Astrocyte (in vitro differentiated cells and primary cell): Measurements from ENCODE around the gene PNMA3. TPM values are rescaled to one million over a fixed set of nuclear protein-coding genes. Genes with fewer than 3 reads are reported as not detected.
"Not testable (repeated sequence)": the region's sequence is repeated elsewhere in the genome, so short reads cannot be mapped to it uniquely, and the experiment has no call there.

Source experiments
- DNase-seq: peaks from one replicate; pipeline ENCODE4 v3.0.0-alpha.2; 2010; ENCODE audit warnings: low read depth
- FAIRE-seq: peaks from 2 replicates; lab custom pipeline; 2011; peaks lifted over from hg19 to GRCh38; lab: Jason Lieb, UNC
- H2AFZ ChIP-seq: 2 replicates; pipeline ENCODE4 v1.6.0; 2012; ENCODE audit warnings: low read depth, low read length, inconsistent platforms
- H3K27ac ChIP-seq: 2 replicates; pipeline ENCODE4 v1.5.1; 2011; ENCODE audit warnings: low read depth, low read length, inconsistent platforms
- H3K27me3 ChIP-seq: 2 replicates; pipeline ENCODE4 v1.6.0; 2011; ENCODE audit warnings: low read length, inconsistent platforms; ENCODE audit not compliant: insufficient read depth
- H3K36me3 ChIP-seq: 2 replicates; pipeline ENCODE4 v1.5.1; 2011; ENCODE audit warnings: low read length, inconsistent platforms; ENCODE audit not compliant: insufficient read depth
- H3K4me1 ChIP-seq: 2 replicates; pipeline ENCODE4 v1.5.1; 2011; ENCODE audit warnings: low read length, inconsistent platforms; ENCODE audit not compliant: insufficient read depth
- H3K4me2 ChIP-seq: 2 replicates; pipeline ENCODE4 v1.6.0; 2012; ENCODE audit warnings: low read length, inconsistent platforms
- H3K4me3 ChIP-seq: 2 replicates; pipeline ENCODE4 v1.5.1; 2011; ENCODE audit warnings: low read depth, mild to moderate bottlenecking, low read length, inconsistent platforms; ENCODE audit not compliant: insufficient read depth
- H3K79me2 ChIP-seq: 2 replicates; pipeline ENCODE4 v1.6.0; 2012; ENCODE audit warnings: mild to moderate bottlenecking, low read length, inconsistent platforms; ENCODE audit not compliant: insufficient read depth
- H3K9ac ChIP-seq: 2 replicates; pipeline ENCODE4 v1.6.0; 2012; ENCODE audit warnings: mild to moderate bottlenecking, low read length, inconsistent platforms
- H3K9me3 ChIP-seq: 2 replicates; pipeline ENCODE4 v1.5.1; 2012; ENCODE audit warnings: low read depth, mild to moderate bottlenecking, low read length, inconsistent platforms; ENCODE audit not compliant: insufficient read depth
- H4K20me1 ChIP-seq: 2 replicates; pipeline ENCODE4 v1.6.0; 2012; ENCODE audit warnings: low read length, inconsistent platforms; ENCODE audit not compliant: insufficient read depth
- H3K27ac Mint-ChIP-seq: one replicate; pipeline ENCODE4 v1.8.0; 2021; ENCODE audit warnings: mild to moderate bottlenecking, mixed read lengths; ENCODE audit not compliant: unreplicated experiment
- H3K27me3 Mint-ChIP-seq: one replicate; pipeline ENCODE4 v1.8.0; 2021; ENCODE audit warnings: low read depth, mixed read lengths; ENCODE audit not compliant: unreplicated experiment
- H3K36me3 Mint-ChIP-seq: one replicate; pipeline ENCODE4 v1.8.0; 2021; ENCODE audit warnings: low read depth, mixed read lengths; ENCODE audit not compliant: unreplicated experiment
- H3K4me1 Mint-ChIP-seq: one replicate; pipeline ENCODE4 v1.8.0; 2021; ENCODE audit warnings: low read depth, mixed read lengths; ENCODE audit not compliant: unreplicated experiment
- H3K4me3 Mint-ChIP-seq: one replicate; pipeline ENCODE4 v1.8.0; 2021; ENCODE audit warnings: mild to moderate bottlenecking, moderate library complexity, mixed read lengths; ENCODE audit not compliant: unreplicated experiment
- H3K9me3 Mint-ChIP-seq: one replicate; pipeline ENCODE4 v1.8.0; 2021; ENCODE audit warnings: mild to moderate bottlenecking, mixed read lengths; ENCODE audit not compliant: unreplicated experiment
- CTCF ChIP-seq: IDR thresholded peaks from 2 replicates; pipeline ENCODE4 v1.5.1; 2011; ENCODE audit warnings: low read depth, mild to moderate bottlenecking, inconsistent platforms, low read length, moderate library complexity; ENCODE audit not compliant: insufficient read depth
- EZH2 ChIP-seq: IDR thresholded peaks from 2 replicates; pipeline ENCODE4 v1.6.1; 2012; ENCODE audit warnings: mild to moderate bottlenecking, low read length, inconsistent platforms; ENCODE audit not compliant: insufficient read depth
- total RNA-seq: library from RNA; stranded (reverse); gene quantifications from 2 replicates; pipeline ENCODE4 v1.2.1, GENCODE V29; 2021

PNMA3 gene
- total RNA-seq, 1 donor from 2014 or later, result 0.93 TPM

- FAIRE-seq (no peak), DNase-seq (no peak)
- no peaks in the 10 kb centered on the region for H3K27me3 Mint-ChIP-seq
- no peaks in the 10 kb centered on the region for H3K36me3 Mint-ChIP-seq
- Histone ChIP-seq H4K20me1 (no peaks in the 10 kb centered on the region), H3K79me2 (no peaks in the 10 kb centered on the region), H3K4me3 (no peak overlapping the region), H2AFZ (no peak overlapping the region), H3K9me3 (no peaks in the 10 kb centered on the region), H3K4me1 (no peaks in the 10 kb centered on the region), H3K36me3 (no peaks in the 10 kb centered on the region), H3K4me2 (no peak overlapping the region), H3K27ac (no peak overlapping the region), H3K27me3 (no peaks in the 10 kb centered on the region), H3K9ac (no peak overlapping the region)
- H3K9me3 Mint-ChIP-seq, result no peaks in the 10 kb centered on the region
- no peak overlapping the region for H3K27ac Mint-ChIP-seq
- no peak overlapping the region for H3K4me3 Mint-ChIP-seq
- H3K4me1 Mint-ChIP-seq, result no peaks in the 10 kb centered on the region
- no peak for TF ChIP-seq CTCF
These were observed 7.8 kb downstream of the PNMA3 start for GRCh38 chrX:153064061-153064460.

- no peaks in the 10 kb centered on the region for H3K36me3 Mint-ChIP-seq
- no peak for TF ChIP-seq EZH2
- TF ChIP-seq CTCF, result no peak
- H3K27me3 Mint-ChIP-seq, result no peaks in the 10 kb centered on the region
- no peak overlapping the region for H3K4me2 ChIP-seq
- no peaks in the 10 kb centered on the region for H3K79me2 ChIP-seq
- H3K4me3 Mint-ChIP-seq, result no peak overlapping the region
- H2AFZ ChIP-seq, result no peak overlapping the region
- no peak overlapping the region for H3K27ac Mint-ChIP-seq
- H3K36me3 ChIP-seq, result no peaks in the 10 kb centered on the region
- DNase-seq (no peak), FAIRE-seq (no peak)
- no peaks in the 10 kb centered on the region for H3K9me3 ChIP-seq
- H3K9me3 Mint-ChIP-seq, result no peaks in the 10 kb centered on the region
- no peak overlapping the region for H3K27ac ChIP-seq
- H3K9ac ChIP-seq, result no peak overlapping the region
- no peaks in the 10 kb centered on the region for H3K27me3 ChIP-seq
- H3K4me1 Mint-ChIP-seq, result no peaks in the 10 kb centered on the region
- H3K4me1 ChIP-seq, result no peaks in the 10 kb centered on the region
- H3K4me3 ChIP-seq, result no peak overlapping the region
- H4K20me1 ChIP-seq, result no peaks in the 10 kb centered on the region
These were observed 9.1 kb downstream of the PNMA3 start for GRCh38 chrX:153065389-153065788.

- not testable (repeated sequence) for H3K4me3 ChIP-seq, H3K27ac ChIP-seq, H3K9me3 Mint-ChIP-seq, H3K9ac ChIP-seq, FAIRE-seq, H3K27ac Mint-ChIP-seq, H3K79me2 ChIP-seq, H2AFZ ChIP-seq, H3K27me3 ChIP-seq, H3K9me3 ChIP-seq, H3K36me3 ChIP-seq, DNase-seq, H3K4me1 Mint-ChIP-seq, H3K4me2 ChIP-seq, H3K27me3 Mint-ChIP-seq, H3K4me1 ChIP-seq, H3K4me3 Mint-ChIP-seq, H4K20me1 ChIP-seq, H3K36me3 Mint-ChIP-seq
These were observed 10.1 kb downstream of the PNMA3 start for GRCh38 chrX:153066402-153066801.

GRCh38 chrX:153071909-153072583, 15.8 kb downstream of the PNMA3 start, which contains the start of gene PNMA6A:
PNMA6A (plus strand) TSS chrX:153072454; CDS start chrX:153073063, 609 bp downstream.
- not testable (repeated sequence) for H3K9me3 Mint-ChIP-seq, H3K4me3 Mint-ChIP-seq, H3K9ac ChIP-seq, H3K27me3 ChIP-seq, FAIRE-seq, H3K36me3 Mint-ChIP-seq, H3K4me1 Mint-ChIP-seq, H2AFZ ChIP-seq, H3K79me2 ChIP-seq, DNase-seq, H3K36me3 ChIP-seq, H3K4me2 ChIP-seq, H3K4me1 ChIP-seq, H3K27ac ChIP-seq, H3K9me3 ChIP-seq, H3K27ac Mint-ChIP-seq, H4K20me1 ChIP-seq, H3K27me3 Mint-ChIP-seq, H3K4me3 ChIP-seq

- not testable (repeated sequence) for H3K9me3 ChIP-seq, H3K9me3 Mint-ChIP-seq, H2AFZ ChIP-seq, H3K9ac ChIP-seq, H3K79me2 ChIP-seq, H3K4me3 Mint-ChIP-seq, H3K36me3 ChIP-seq, H3K27ac ChIP-seq, DNase-seq, FAIRE-seq, H3K4me1 Mint-ChIP-seq, H3K36me3 Mint-ChIP-seq, H3K4me2 ChIP-seq, H4K20me1 ChIP-seq, H3K4me1 ChIP-seq, H3K27me3 ChIP-seq, H3K4me3 ChIP-seq, H3K27ac Mint-ChIP-seq, H3K27me3 Mint-ChIP-seq
These were observed 17.1 kb downstream of the PNMA3 start for GRCh38 chrX:153073331-153073730.
